ENCODE data around the gene IL1RAPL1.
A peak's percentile ranks its signal among the peaks of the same experiment; 100 is the strongest.

The IL1RAPL1 gene

GRCh38 chrX:29890646-29891200 is 1303.5 kb downstream of the IL1RAPL1 start:
- no peak for DNase-seq (ENCODE audit: low spot score)

DNA sequence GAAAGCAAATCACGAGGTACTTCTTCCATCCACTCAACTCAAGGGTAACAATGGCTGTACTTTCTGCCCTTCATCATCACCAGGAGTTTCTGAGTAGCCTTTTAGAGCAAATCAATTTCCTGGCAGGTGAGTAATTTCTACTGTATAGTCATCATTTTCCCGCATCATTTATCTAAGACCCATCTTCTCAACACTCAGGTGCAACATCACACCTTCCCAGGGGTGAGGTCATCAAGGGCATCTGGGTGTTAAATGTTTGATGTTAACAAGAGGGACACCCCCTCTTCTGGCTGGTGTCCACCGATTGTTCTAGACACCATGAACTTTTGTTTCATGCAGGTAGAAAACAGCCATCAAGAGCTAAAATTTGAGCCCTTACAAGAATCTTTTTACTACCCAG is 1314.8 kb downstream of the IL1RAPL1 start:
- DNase-seq (ENCODE audit: low spot score), result no peak

DNA sequence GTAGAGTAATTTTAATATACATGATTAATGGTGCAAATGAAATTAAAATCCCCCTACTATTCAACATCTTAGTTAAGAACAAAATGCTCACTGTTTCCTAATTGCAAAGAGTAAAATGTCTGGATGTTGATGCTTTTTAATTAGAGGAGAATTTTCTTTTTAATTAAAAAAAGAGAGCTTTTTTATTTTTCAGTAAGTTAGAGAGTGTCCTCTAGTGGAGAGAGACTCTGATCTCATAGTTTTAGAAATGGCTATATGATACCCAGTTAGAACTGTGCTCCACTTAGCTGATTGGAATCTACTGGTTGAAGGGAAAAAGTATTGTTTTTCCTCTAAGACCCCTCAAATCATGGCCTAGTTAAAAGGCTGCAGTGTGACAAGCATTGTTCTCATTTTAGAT is 1316.1 kb downstream of the IL1RAPL1 start:
- DNase-seq (ENCODE audit: low spot score), result no peak

GRCh38 chrX:29911673-29912072 is 1324.4 kb downstream of the IL1RAPL1 start:
- no peak for DNase-seq (ENCODE audit: low spot score)

DNA sequence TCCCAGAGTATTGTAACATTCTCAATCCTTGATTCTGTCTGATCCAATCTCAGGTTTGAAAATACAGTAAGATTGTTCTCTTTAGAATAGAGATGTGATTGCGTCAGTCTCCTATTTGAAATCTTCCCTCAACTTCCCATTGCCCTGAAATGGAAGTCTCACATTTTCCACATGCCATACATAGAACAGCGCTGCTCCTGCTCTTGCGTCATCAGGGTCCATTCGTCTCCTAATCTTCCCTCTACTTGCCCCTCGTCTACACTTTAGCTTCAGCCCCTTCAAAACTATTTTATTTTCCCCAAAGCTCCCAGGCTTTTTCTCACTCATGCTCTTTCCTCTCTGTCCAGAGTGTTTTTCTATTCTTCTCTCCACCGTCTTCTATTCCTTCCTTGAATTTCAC is 1326.4 kb downstream of the IL1RAPL1 start:
- DNase-seq (ENCODE audit: low spot score), result no peak

DNA sequence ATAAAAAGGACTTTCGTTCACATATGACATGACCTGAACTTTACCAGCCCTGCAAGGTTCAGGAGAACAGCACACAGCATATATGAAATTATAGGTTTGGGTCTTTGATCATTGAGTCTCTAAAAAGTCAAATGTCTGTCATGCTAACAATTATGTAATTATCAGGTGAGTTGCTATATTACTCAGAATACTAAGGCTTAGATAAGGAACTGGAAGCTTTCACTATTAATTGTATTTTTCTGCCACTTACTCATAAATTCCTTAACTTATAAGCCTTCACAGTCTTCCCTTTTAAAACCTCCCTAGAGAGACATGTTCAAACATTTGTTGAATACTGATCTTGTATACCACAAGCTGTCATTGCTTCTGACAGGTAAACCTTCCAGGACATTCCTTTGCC is 1335.4 kb downstream of the IL1RAPL1 start:
- DNase-seq (ENCODE audit: low spot score), result no peak

GRCh38 chrX:29926056-29926455 is 1338.8 kb downstream of the IL1RAPL1 start:
- DNase-seq (ENCODE audit: low spot score), result no peak

DNA sequence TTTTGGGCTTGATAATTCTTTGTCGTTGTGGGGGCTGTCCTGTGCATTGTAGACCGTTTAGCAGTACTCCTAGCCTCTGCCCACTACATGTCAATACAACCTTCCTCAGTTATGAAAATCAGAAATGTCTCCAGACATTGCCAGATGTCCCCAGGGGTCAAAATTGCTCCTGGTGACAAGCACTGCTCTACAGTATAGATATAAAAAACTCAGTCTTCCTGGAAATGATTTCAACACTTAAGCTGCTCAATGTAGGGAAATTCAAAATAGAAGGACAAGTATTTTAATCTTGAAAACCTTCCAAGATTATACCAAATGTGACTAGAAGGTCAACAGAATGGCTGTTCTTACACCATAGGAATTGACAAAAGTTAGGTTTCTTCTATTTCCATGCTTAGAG is 1339.4 kb downstream of the IL1RAPL1 start:
- no peak for DNase-seq (ENCODE audit: low spot score)

GRCh38 chrX:29935455-29935854 is 1348.2 kb downstream of the IL1RAPL1 start:
- no peak for DNase-seq (ENCODE audit: low spot score)

DNA sequence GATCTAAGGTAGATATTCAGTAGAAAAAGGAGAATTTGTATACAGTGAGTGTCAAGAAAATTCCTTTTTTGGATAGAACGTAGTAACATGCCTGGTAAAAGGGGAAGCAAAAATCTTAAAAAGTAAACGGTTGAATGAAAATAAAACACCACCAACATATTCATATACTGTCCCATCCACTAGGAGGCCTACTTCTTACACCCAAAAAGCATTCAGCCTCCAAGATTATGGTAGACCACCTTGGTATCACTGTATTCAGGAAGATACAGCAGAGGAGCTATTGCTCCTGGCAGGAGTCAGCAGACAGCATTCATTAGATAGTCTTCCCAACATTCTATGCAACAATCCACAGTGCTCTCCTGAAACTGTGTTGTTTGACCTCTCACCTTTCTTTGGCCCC is 1353.5 kb downstream of the IL1RAPL1 start:
- no peak for DNase-seq (ENCODE audit: low spot score)

DNA sequence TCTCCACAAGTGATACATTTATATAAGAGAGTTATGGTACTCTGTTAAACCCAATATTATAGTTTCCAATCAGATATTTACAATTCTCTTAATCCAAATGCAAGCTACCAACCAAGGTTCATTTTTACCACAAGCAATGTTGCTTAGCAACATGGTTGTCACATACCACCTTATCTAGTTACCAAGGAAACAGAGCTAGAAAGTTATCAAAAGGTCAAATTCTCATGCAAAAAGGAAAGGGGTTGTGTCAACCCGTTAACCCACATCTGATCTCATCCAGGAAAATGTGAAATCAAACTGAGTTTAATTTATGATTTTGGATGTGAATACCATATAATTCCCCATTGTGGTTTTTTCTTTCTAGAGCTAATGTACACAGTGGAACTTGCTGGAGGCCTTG is 1354.0 kb downstream of the IL1RAPL1 start:
- DNase-seq (ENCODE audit: low spot score), result peak; percentile 0

DNA sequence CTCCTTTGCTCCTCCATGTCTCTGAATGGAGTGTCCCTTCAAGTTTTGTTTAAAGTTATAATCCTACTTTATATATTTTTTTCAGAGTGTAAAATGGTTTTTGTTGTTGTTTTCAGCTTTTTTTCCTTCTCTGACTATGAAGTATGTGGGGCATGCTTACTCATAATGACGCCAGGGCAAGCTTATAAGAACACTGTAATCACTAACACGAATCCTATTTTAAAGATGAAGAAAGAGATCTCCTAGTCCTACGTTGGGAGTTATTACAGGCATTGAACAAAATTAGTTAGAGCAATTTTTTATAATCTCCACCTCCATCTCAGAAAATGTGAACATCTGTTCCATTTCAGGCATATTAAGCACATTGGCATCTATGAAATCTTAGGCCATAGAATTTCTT is 1360.0 kb downstream of the IL1RAPL1 start:
- no peak for DNase-seq (ENCODE audit: low spot score)

DNA sequence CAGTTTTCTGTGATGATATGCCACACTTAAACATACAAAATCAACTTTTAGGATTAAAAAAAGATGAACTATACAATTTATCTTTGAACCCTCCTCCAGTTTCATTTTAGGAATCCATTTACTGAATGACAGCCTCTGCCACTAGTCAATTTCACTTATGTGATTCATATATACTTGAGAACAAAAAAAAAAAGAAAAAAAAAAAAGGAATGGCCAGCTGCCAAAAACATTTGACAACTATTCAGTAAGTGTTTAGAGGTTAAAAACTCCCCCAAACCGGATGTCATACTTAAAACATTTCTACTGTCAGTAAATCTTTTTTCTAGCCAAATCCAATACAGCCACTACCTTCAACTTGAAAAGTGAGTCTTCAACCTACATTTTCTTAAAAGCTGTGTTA is 1361.4 kb downstream of the IL1RAPL1 start:
- no peak for DNase-seq (ENCODE audit: low spot score)

- no peak for DNase-seq (ENCODE audit: low spot score)
These were observed 1364.8 kb downstream of the IL1RAPL1 start for GRCh38 chrX:29952016-29952415.

DNA sequence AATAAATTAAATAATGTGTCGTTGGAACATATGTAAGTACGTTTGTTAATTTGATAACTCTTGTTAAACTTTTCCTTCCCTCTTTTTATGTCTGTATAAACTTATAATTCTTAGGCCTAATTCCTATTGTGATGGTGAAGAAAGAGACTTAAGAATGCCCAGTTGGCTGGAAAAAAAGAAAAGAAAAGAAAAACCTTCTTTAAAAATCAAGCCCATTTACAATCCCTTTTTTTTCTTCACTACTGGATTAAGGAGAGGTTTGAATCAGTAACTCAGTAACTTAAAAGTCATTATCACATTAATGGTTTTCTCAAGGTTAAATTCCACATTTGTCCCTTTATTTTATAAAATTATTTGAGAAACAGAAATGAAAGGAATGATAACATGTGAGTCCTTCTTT is 1374.8 kb downstream of the IL1RAPL1 start:
- DNase-seq (ENCODE audit: low spot score), result no peak

DNA sequence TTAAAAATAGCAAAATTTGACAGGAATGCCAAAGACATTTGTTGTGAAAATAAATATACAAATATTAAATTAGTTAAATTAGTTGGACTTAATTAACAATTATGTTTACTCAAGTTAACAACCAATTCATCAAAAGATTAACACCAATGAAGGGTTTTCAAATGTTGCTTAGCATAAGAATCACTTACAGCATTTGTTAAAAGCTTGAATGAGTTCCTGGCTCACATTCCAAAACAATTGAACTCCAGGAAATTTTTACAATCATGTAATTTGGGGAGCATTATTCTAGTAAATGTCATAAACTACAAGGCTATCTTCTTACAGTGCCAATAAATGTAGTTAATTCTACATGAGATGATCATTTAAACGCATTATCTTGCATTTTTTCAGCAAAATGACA is 1378.4 kb downstream of the IL1RAPL1 start:
- DNase-seq (ENCODE audit: low spot score), result no peak

DNA sequence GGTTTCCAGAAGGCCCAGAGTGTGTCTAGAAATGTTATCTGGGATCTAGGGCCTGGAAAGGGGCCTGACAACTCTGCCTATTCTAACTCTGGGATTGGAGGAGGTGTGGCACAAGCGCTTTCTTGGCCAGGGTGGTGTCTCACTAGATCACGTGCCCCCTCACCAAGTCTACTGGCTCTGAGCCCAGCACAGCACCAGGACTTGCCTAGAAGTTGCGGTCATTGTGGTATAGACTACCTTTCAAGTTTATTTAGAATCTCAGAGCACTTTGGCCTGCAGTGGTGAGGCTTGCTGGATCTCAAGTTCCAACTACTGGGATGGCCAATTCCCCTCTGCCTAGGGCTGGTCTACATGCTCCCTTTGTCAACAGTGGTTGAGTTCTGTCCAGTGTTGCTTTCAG is 1404.8 kb downstream of the IL1RAPL1 start:
- DNase-seq (ENCODE audit: low spot score), result no peak

DNA sequence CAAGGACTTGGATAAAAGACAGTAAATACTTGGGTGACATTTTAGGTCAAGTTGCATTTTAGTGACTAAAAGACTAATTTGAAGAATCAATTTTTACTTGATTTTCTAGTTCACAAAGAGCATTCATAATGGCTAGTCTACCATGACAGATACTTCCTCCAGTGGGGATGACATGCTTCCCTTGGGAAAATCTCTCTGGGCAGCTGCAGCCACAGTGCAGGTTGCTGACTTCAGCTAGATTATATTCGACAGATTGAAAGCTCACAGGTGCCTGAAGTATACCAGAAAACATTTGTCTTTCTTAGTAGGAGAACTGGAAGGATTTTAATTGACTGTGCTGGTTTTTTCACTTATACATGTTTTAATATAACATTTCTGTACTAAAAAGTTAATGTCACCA is 1418.6 kb downstream of the IL1RAPL1 start:
- DNase-seq (ENCODE audit: low spot score), result no peak

Measured in HuH-7 (cell line).